Right lobe of liver (tissue), 4 donors: ENCODE measurements around the gene G3BP1.

Source experiments
- POLR2A ChIP-seq: fragments of 450-650 bp; IDR thresholded peaks from one replicate; pipeline ENCODE4 v1.6.1; 2017; ENCODE audit warnings: antibody characterized with exemption, mild to moderate bottlenecking
- TF ChIP-seq, protein P1 (sequence below), 4 donors: fragments of 200-600 bp in 3 of 4; fragments of 450-650 bp in 1 of 4; IDR thresholded peaks; one replicate each; pipeline versions ENCODE4 v1.5.1 to v1.8.0; 2016 to 2022; ENCODE audit warnings: antibody characterized with exemption in 4 of 4, mild to moderate bottlenecking in 2 of 4
- donor health status: DM: no; HTN: no; CAD: no.
- donor health status: DM: no; HTN: no; CAD: no.
- donor health status: DM: no; HTN: yes; CAD: no.

DNA sequence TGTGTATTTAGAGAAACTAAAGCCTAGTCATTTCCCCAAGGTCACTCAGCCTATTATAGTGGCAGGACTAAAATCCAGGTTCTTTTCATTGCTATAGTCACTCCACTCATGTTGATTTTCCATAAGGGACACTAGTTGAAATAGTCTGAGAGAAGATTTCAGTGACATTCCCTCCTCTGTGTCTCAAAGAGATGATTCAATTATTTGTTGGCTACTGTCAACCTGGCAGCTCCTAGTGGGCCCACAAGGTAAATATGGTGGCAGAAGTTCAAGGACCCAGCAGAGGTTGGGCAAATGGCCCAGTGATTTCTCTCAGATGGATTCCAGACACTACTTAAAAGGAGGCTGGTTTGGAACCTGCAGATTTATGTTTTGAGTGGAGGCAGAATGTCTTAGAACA, 48.1 kb downstream of the G3BP1 start:
- TF ChIP-seq, protein P1, sequence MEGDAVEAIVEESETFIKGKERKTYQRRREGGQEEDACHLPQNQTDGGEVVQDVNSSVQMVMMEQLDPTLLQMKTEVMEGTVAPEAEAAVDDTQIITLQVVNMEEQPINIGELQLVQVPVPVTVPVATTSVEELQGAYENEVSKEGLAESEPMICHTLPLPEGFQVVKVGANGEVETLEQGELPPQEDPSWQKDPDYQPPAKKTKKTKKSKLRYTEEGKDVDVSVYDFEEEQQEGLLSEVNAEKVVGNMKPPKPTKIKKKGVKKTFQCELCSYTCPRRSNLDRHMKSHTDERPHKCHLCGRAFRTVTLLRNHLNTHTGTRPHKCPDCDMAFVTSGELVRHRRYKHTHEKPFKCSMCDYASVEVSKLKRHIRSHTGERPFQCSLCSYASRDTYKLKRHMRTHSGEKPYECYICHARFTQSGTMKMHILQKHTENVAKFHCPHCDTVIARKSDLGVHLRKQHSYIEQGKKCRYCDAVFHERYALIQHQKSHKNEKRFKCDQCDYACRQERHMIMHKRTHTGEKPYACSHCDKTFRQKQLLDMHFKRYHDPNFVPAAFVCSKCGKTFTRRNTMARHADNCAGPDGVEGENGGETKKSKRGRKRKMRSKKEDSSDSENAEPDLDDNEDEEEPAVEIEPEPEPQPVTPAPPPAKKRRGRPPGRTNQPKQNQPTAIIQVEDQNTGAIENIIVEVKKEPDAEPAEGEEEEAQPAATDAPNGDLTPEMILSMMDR (IDR thresholded peaks at IDR 0.05): no peak
- no peak for TF ChIP-seq POLR2A
